H1 (cell line): ENCODE measurements around the gene RBM38. TPM values are rescaled to one million over a fixed set of nuclear protein-coding genes. Genes with fewer than 3 reads are reported as not detected.

Experiments used
- CTCF ChIA-PET: fragments of 300-600 bp; sonication (Branson Sonifier 250); formaldehyde crosslinking; loops from one replicate; lab custom pipeline; 2021; ENCODE audit not compliant: partially characterized antibody; lab: Charles Lee
- POLR2A ChIA-PET: fragments of 300-600 bp; sonication (Branson Sonifier 250); formaldehyde crosslinking; loops from one replicate; lab custom pipeline; 2021; ENCODE audit warnings: inconsistent platforms; ENCODE audit not compliant: partially characterized antibody; lab: Charles Lee
- DNase-seq, 2 experiments: peaks; one replicate each; pipeline versions ENCODE4 v3.0.0 to v3.0.0-alpha.2; 2010 to 2022; ENCODE audit warnings: low spot score in 2 of 2, low read depth in 1 of 2, mixed read lengths in 1 of 2
- FAIRE-seq: peaks from 2 replicates; lab custom pipeline; 2011; peaks lifted over from hg19 to GRCh38; lab: Jason Lieb, UNC
- H2AFZ ChIP-seq: 2 replicates; pipeline ENCODE4 v1.8.1; 2012; ENCODE audit warnings: low read length, inconsistent platforms
- H2AK5ac ChIP-seq: 2 replicates; pipeline ENCODE4 v1.6.1; 2013; ENCODE audit warnings: low read depth, low read length
- H2BK120ac ChIP-seq: replicated peaks from 2 replicates; pipeline ENCODE3; 2013; ENCODE audit warnings: low read depth, low read length, inconsistent platforms
- H2BK12ac ChIP-seq: 2 replicates; pipeline ENCODE4 v1.6.1; 2013; ENCODE audit warnings: low read depth, low read length
- H2BK15ac ChIP-seq: 2 replicates; pipeline ENCODE4 v1.6.1; 2013; ENCODE audit warnings: low read length
- H2BK20ac ChIP-seq: 2 replicates; pipeline ENCODE4 v1.6.1; 2013; ENCODE audit warnings: low read length
- H2BK5ac ChIP-seq: 2 replicates; pipeline ENCODE4 v1.6.1; 2013; ENCODE audit warnings: low read depth, low read length
- H3K14ac ChIP-seq: 2 replicates; pipeline ENCODE4 v1.6.1; 2013; ENCODE audit warnings: inconsistent platforms; ENCODE audit not compliant: insufficient read length
- H3K18ac ChIP-seq: 2 replicates; pipeline ENCODE4 v1.6.1; 2013; ENCODE audit warnings: low read length; ENCODE audit errors: extremely low read depth
- H3K23ac ChIP-seq: 2 replicates; pipeline ENCODE4 v1.6.1; 2013; ENCODE audit warnings: inconsistent platforms; ENCODE audit not compliant: insufficient read length
- H3K23me2 ChIP-seq: 2 replicates; pipeline ENCODE4 v1.6.1; 2013; ENCODE audit warnings: low read depth, low read length
- H3K27ac ChIP-seq: 2 replicates; pipeline ENCODE4 v1.6.1; 2011; ENCODE audit warnings: low read depth, low read length, inconsistent platforms
- H3K27me3 ChIP-seq, 4 experiments: replicated peaks in 1 of 4; 1 replicate in 1 of 4; 2 replicates in 3 of 4; pipeline versions ENCODE4 v1.6.1 to v1.8.1; 2011 to 2013; ENCODE audit warnings: low read length in 3 of 4, mild to moderate bottlenecking in 3 of 4, inconsistent platforms in 2 of 4, mixed read lengths in 2 of 4, moderate library complexity in 1 of 4; ENCODE audit not compliant: control insufficient read depth in 3 of 4, insufficient read depth in 3 of 4; ENCODE audit errors: extremely low read depth in 1 of 4
- H3K36me3 ChIP-seq, 4 experiments: 2 replicates each; pipeline versions ENCODE4 v1.6.1 to v1.8.1; 2011 to 2013; ENCODE audit warnings: mild to moderate bottlenecking in 4 of 4, low read length in 3 of 4, moderate library complexity in 2 of 4, control low read depth in 1 of 4, inconsistent platforms in 1 of 4; ENCODE audit not compliant: insufficient read depth in 4 of 4, control insufficient read depth in 2 of 4
- H3K4ac ChIP-seq: replicated peaks from 2 replicates; pipeline ENCODE3; 2013; ENCODE audit warnings: low read length, low read depth, mixed read lengths, inconsistent platforms; ENCODE audit not compliant: insufficient read length
- H3K4me1 ChIP-seq, 4 experiments: replicated peaks in 1 of 4; 1 replicate in 1 of 4; 2 replicates in 3 of 4; pipeline versions ENCODE4 v1.6.1 to v1.8.1; 2011 to 2013; ENCODE audit warnings: low read length in 3 of 4, inconsistent platforms in 2 of 4, mixed read lengths in 1 of 4; ENCODE audit not compliant: insufficient read depth in 4 of 4, control insufficient read depth in 3 of 4
- H3K4me2 ChIP-seq, 2 experiments: 2 replicates each; pipeline versions ENCODE4 v1.6.1 to v1.8.1; 2011 to 2013; ENCODE audit warnings: low read depth in 2 of 2, low read length in 2 of 2, control low read depth in 1 of 2, inconsistent platforms in 1 of 2, mild to moderate bottlenecking in 1 of 2; ENCODE audit not compliant: insufficient read depth in 1 of 2
- H3K4me3 ChIP-seq, 4 experiments: fragments of 200-600, 300-600 bp in 1 of 4; sonication (generic), shearing (Covaris generic), sonication (Bioruptor Twin) in 1 of 4; 2 replicates each; pipeline versions ENCODE4 v1.5.1 to v1.8.1; 2011 to 2016; ENCODE audit warnings: low read length in 4 of 4, low read depth in 3 of 4, control low read depth in 2 of 4, inconsistent platforms in 2 of 4, mild to moderate bottlenecking in 2 of 4, mixed read lengths in 1 of 4, moderate library complexity in 1 of 4; ENCODE audit not compliant: insufficient read depth in 2 of 4; ENCODE audit errors: extremely low read depth in 1 of 4
- H3K56ac ChIP-seq: replicated peaks from 2 replicates; pipeline ENCODE3; 2013; ENCODE audit warnings: low read depth, mild to moderate bottlenecking, mixed read lengths, low read length, inconsistent platforms; ENCODE audit not compliant: insufficient read length
- H3K79me1 ChIP-seq: 2 replicates; pipeline ENCODE4 v1.6.1; 2013; ENCODE audit warnings: low read depth, low read length, control low read depth
- H3K79me2 ChIP-seq, 2 experiments: 2 replicates each; pipeline versions ENCODE4 v1.6.1 to v1.8.1; 2012 to 2013; ENCODE audit warnings: low read length in 2 of 2, mild to moderate bottlenecking in 2 of 2, inconsistent platforms in 1 of 2; ENCODE audit not compliant: insufficient read depth in 2 of 2, control insufficient read depth in 1 of 2
- H3K9ac ChIP-seq, 4 experiments: replicated peaks in 1 of 4; 1 replicate in 1 of 4; 2 replicates in 3 of 4; pipeline versions ENCODE4 v1.6.1 to v1.8.1; 2011 to 2013; ENCODE audit warnings: low read depth in 3 of 4, low read length in 3 of 4, control low read depth in 2 of 4, mild to moderate bottlenecking in 2 of 4, moderate library complexity in 2 of 4, inconsistent platforms in 1 of 4; ENCODE audit errors: extremely low read depth in 1 of 4
- H3K9me3 ChIP-seq, 2 experiments: 2 replicates each; pipeline versions ENCODE4 v1.6.1 to v1.8.1; 2012 to 2013; ENCODE audit warnings: mild to moderate bottlenecking in 2 of 2, moderate library complexity in 2 of 2, control low read depth in 1 of 2, inconsistent platforms in 1 of 2, low read depth in 1 of 2, low read length in 1 of 2, mixed read lengths in 1 of 2; ENCODE audit not compliant: insufficient read depth in 2 of 2
- H4K20me1 ChIP-seq, 2 experiments: replicated peaks in 1 of 2; 2 replicates each; pipeline versions ENCODE3 to v1.8.1; 2011 to 2013; ENCODE audit warnings: inconsistent platforms in 2 of 2, low read length in 2 of 2, mild to moderate bottlenecking in 1 of 2; ENCODE audit not compliant: insufficient read depth in 2 of 2, control insufficient read depth in 1 of 2
- H4K5ac ChIP-seq: 2 replicates; pipeline ENCODE4 v1.6.1; 2013; ENCODE audit warnings: low read length, low read depth, mixed read lengths, inconsistent platforms; ENCODE audit not compliant: insufficient read length
- H4K8ac ChIP-seq: 2 replicates; pipeline ENCODE4 v1.8.0; 2013; ENCODE audit warnings: mild to moderate bottlenecking, moderate library complexity, low read length, inconsistent platforms; ENCODE audit not compliant: insufficient read depth; ENCODE audit errors: extremely low read depth
- H4K91ac ChIP-seq: replicated peaks from 2 replicates; pipeline ENCODE3; 2013; ENCODE audit warnings: low read length, mixed read lengths, inconsistent platforms; ENCODE audit not compliant: insufficient read length
- BCL11A ChIP-seq, 2 experiments: IDR thresholded peaks; one replicate each; pipeline ENCODE4 v1.6.1; 2011; ENCODE audit warnings: low read depth in 2 of 2, low read length in 2 of 2, mild to moderate bottlenecking in 2 of 2
- CBX5 ChIP-seq: fragments of 300-800, 300-1000 bp; sonication (generic); IDR thresholded peaks from 2 replicates; pipeline ENCODE4 v1.7.1; 2016; ENCODE audit warnings: antibody characterized with exemption, low read length, low read depth
- CTBP2 ChIP-seq: IDR thresholded peaks from 2 replicates; pipeline ENCODE4 v1.7.0; 2011; ENCODE audit warnings: borderline replicate concordance, mild to moderate bottlenecking, moderate library complexity, mixed read lengths, low read length; ENCODE audit not compliant: insufficient read depth, insufficient read length
- FOSL1 ChIP-seq: IDR thresholded peaks from 2 replicates; pipeline ENCODE4 v1.6.1; 2011; ENCODE audit warnings: mild to moderate bottlenecking, low read depth, low read length, moderate library complexity; ENCODE audit not compliant: insufficient read depth
- KDM1A ChIP-seq: fragments of 200-600, 300-600 bp; sonication (generic); IDR thresholded peaks from 2 replicates; pipeline ENCODE4 v1.7.1; 2016; ENCODE audit warnings: mild to moderate bottlenecking, low read length, borderline replicate concordance
- NANOG ChIP-seq: IDR thresholded peaks from 2 replicates; pipeline ENCODE4 v1.6.1; 2011; ENCODE audit warnings: low read length, low read depth, mild to moderate bottlenecking, inconsistent platforms; ENCODE audit not compliant: insufficient read depth, poor library complexity, severe bottlenecking
- RBBP5 ChIP-seq: IDR thresholded peaks from 2 replicates; pipeline ENCODE4 v1.7.1; 2012; ENCODE audit warnings: low read depth, mild to moderate bottlenecking, inconsistent platforms, low read length, moderate library complexity, borderline replicate concordance
- RNF2 ChIP-seq: fragments of 200-900, 300-1000 bp; sonication (generic); IDR thresholded peaks from 2 replicates; pipeline ENCODE4 v1.7.1; 2016; ENCODE audit warnings: borderline replicate concordance, low read depth, mild to moderate bottlenecking, antibody characterized with exemption, low read length; ENCODE audit not compliant: poor library complexity, severe bottlenecking; ENCODE audit errors: missing control alignments
- SIN3A ChIP-seq, 2 experiments: IDR thresholded peaks in 1 of 2; conservative IDR thresholded peaks in 1 of 2; 2 replicates each; pipeline ENCODE4 v1.6.1; 2011 to 2012; ENCODE audit warnings: low read length in 2 of 2, improper control_type of control experiment in 1 of 2, low read depth in 1 of 2, mild to moderate bottlenecking in 1 of 2
- SP1 ChIP-seq: IDR thresholded peaks from 2 replicates; pipeline ENCODE4 v1.6.1; 2011; ENCODE audit warnings: low read depth, low read length
- TBP ChIP-seq: IDR thresholded peaks from 2 replicates; pipeline ENCODE4 v1.6.1; 2011; ENCODE audit warnings: low read depth, low read length, improper control_type of control experiment
- WGBS, 2 experiments: shearing (Covaris generic) in 1 of 2; methylation state at CpG; one replicate each; pipeline versions ENCODE4 v1.1.6 to v1.1.7; 2013 to 2015; ENCODE audit warnings: low lambda C conversion rate in 2 of 2, mixed read lengths in 2 of 2, inconsistent platforms in 1 of 2, low coverage in 1 of 2, missing lambda C conversion rate in 1 of 2; ENCODE audit not compliant: insufficient replicate concordance in 2 of 2, insufficient coverage in 1 of 2, insufficient read length in 1 of 2; ENCODE audit errors: extremely low coverage in 1 of 2, missing lambda C conversion rate in 1 of 2; 5-methylcytosine and 5-hydroxymethylcytosine counted together
- polyA plus RNA-seq, 7 experiments: library from polyadenylated mRNA; depleted of rRNA in 3 of 7; stranded (reverse) in 5 of 7; unstranded in 2 of 7; fragments of >200 nt in 5 of 7; fragments of 200-250 nt in 2 of 7; gene quantifications; 1 replicate in 5 of 7; 2 replicates in 1 of 7; 4 replicates in 1 of 7; pipeline versions ENCODE4 v1.2.1 to v1.2.3, GENCODE V29; 2011 to 2013; ENCODE audit warnings: missing spikeins in 2 of 7, mixed read lengths in 2 of 7
- total RNA-seq: library from RNA; stranded (reverse); fragmentation: NEBNext Ultra II Directional; extraction: Animal tissue kit (Norgen Biotek cat#: 25700); gene quantifications from 2 replicates; pipeline ENCODE4 v1.2.1, GENCODE V29; 2021

RBM38 gene
- total and polyA plus RNA-seq, 2 of the 8 experiments (the other 6 are each of a cell fraction or from before 2014, with no cell fraction given): 57.7 to 109 TPM

GRCh38 chr20:57398901-57399535 lies 7.8 kb downstream of the RBM38 start:
- Histone ChIP-seq H2BK20ac (no peak overlapping the region; the same call in 1 of the 2 replicates), H3K18ac (no peak overlapping the region), H4K5ac (no peak overlapping the region), H2AK5ac (no peak overlapping the region), H3K4me2 (no peak overlapping the region), H3K23ac (no peak overlapping the region), H3K4ac (no peak overlapping the region), H3K4me1 (peaks cover 0 to 12% (median 5%) of the 10 kb centered on the region in 4 experiments; a peak in 6 of 7 replicates), H3K79me1 (peaks cover 32% of the 10 kb centered on the region), H4K8ac (no peak overlapping the region), H3K23me2 (no peaks in the 10 kb centered on the region), H3K56ac (no peak overlapping the region), H4K91ac (no peak overlapping the region), H3K9ac (no peak overlapping the region), H2AFZ (no peak overlapping the region), H3K9me3 (no peaks in the 10 kb centered on the region), H2BK12ac (no peak overlapping the region), H3K27me3 (no peaks in the 10 kb centered on the region), H3K79me2 (peaks cover 5 to 76% of the 10 kb centered on the region in 2 experiments; a peak in 3 of 4 replicates), H2BK15ac (no peak overlapping the region), H4K20me1 (peaks cover 21 to 41% of the 10 kb centered on the region in 2 experiments), H2BK5ac (no peak overlapping the region; the same call in 1 of the 2 replicates), H3K27ac (no peak overlapping the region), H3K14ac (no peak overlapping the region), H3K36me3 (peaks cover 9 to 49% (median 28%) of the 10 kb centered on the region in 4 experiments; a peak in 7 of 8 replicates), H2BK120ac (no peak overlapping the region), H3K4me3 (no peak overlapping the region)
- ChIA-PET POLR2A (interaction anchor here (1.0 to 1.8 kb wide), 3 partner anchors 10 to 20 kb away, joined by 3 to 11 read pairs (median 8); no protein-coding TSS in a partner anchor), CTCF (interaction anchor here (0.7 to 1.8 kb wide), 9 partner anchors 10 to 304 kb away, joined by 3 to 5 read pairs (median 4); no protein-coding TSS in a partner anchor)
- DNase-seq (no peak), FAIRE-seq (no peak)
- WGBS, 2 experiments: 91% methylated on average over 12 of the region's 13 CpGs; no CpG with 5 or more reads in 1 of the 2 experiments
- TF ChIP-seq CTBP2: no peak
- TF ChIP-seq TBP: no peak
- TF ChIP-seq RNF2: no peak
- TF ChIP-seq FOSL1: no peak
- TF ChIP-seq KDM1A: no peak
- no peak for TF ChIP-seq RBBP5
- no peak for TF ChIP-seq NANOG
- no peak for TF ChIP-seq CBX5
- TF ChIP-seq SIN3A (conservative IDR thresholded peaks at IDR 0.05 in 1 of 2, IDR thresholded peaks at IDR 0.05 in 1 of 2; ENCODE audit: low read depth in 1 of 2, low read length in 2 of 2): no peak
- TF ChIP-seq BCL11A (IDR thresholded peaks at IDR 0.05; ENCODE audit: low read depth in 2 of 2, low read length in 2 of 2): no peak
- TF ChIP-seq SP1: no peak
